OCI-LY1 (cell line): ENCODE measurements around the gene DIAPH1.

Source experiments
- H2AFZ ChIP-seq: fragments of 200-600 bp; sonication (generic), shearing (Covaris generic); 2 replicates; pipeline ENCODE4 v1.6.0; 2014; ENCODE audit warnings: antibody characterized with exemption, mild to moderate bottlenecking, low read length
- H3F3A ChIP-seq: fragments of 200-600 bp; sonication (generic), shearing (Covaris generic); 2 replicates; pipeline ENCODE4 v1.6.0; 2014; ENCODE audit warnings: mild to moderate bottlenecking, antibody characterized with exemption, low read length, moderate library complexity; ENCODE audit not compliant: insufficient read depth
- H3K27ac ChIP-seq: fragments of 200-600 bp; sonication (generic); 2 replicates; pipeline ENCODE4 v1.5.1; 2014; ENCODE audit warnings: low read length, mixed run types, mild to moderate bottlenecking, low read depth; ENCODE audit not compliant: poor library complexity, severe bottlenecking
- H3K27me3 ChIP-seq: fragments of 200-600 bp; sonication (generic); 2 replicates; pipeline ENCODE4 v1.6.0; 2014; ENCODE audit warnings: antibody characterized with exemption, mild to moderate bottlenecking, low read length, moderate library complexity; ENCODE audit not compliant: insufficient read depth
- H3K36me3 ChIP-seq: fragments of 200-600 bp; sonication (generic); 2 replicates; pipeline ENCODE4 v1.6.1; 2014; ENCODE audit warnings: mild to moderate bottlenecking, antibody characterized with exemption, low read length, moderate library complexity, mixed read lengths; ENCODE audit not compliant: insufficient read depth
- H3K4me1 ChIP-seq: fragments of 200-600 bp; sonication (generic); 2 replicates; pipeline ENCODE4 v1.5.1; 2014; ENCODE audit warnings: mild to moderate bottlenecking, low read length, moderate library complexity; ENCODE audit not compliant: insufficient read depth, severe bottlenecking
- H3K4me2 ChIP-seq: fragments of 200-600 bp; sonication (generic), shearing (Covaris generic); 2 replicates; pipeline ENCODE4 v1.6.1; 2014; ENCODE audit warnings: low read length
- H3K4me3 ChIP-seq: fragments of 200-600 bp; sonication (generic); 2 replicates; pipeline ENCODE4 v1.5.1; 2014; ENCODE audit warnings: low read length, low read depth, mild to moderate bottlenecking, mixed read lengths; ENCODE audit not compliant: poor library complexity, severe bottlenecking
- H3K79me2 ChIP-seq: fragments of 200-600 bp; shearing (Covaris generic); 2 replicates; pipeline ENCODE4 v1.6.1; 2016; ENCODE audit warnings: mixed run types, low read length, mixed read lengths; ENCODE audit not compliant: insufficient read depth
- H3K9ac ChIP-seq: fragments of 200-600 bp; sonication (generic), shearing (Covaris generic); 2 replicates; pipeline ENCODE4 v1.6.1; 2014; ENCODE audit warnings: mild to moderate bottlenecking, low read length, mixed read lengths
- H3K9me2 ChIP-seq: fragments of 200-600 bp; sonication (generic), shearing (Covaris generic); 2 replicates; pipeline ENCODE4 v1.6.1; 2014; ENCODE audit warnings: low read depth, mild to moderate bottlenecking, low read length, mixed read lengths
- H3K9me3 ChIP-seq: fragments of 200-600 bp; shearing (Covaris generic); 2 replicates; pipeline ENCODE4 v1.6.1; 2014; ENCODE audit warnings: low read length, mixed read lengths
- H4K20me1 ChIP-seq: fragments of 200-600 bp; sonication (generic), shearing (Covaris generic); 2 replicates; pipeline ENCODE4 v1.6.0; 2016; ENCODE audit warnings: mild to moderate bottlenecking, low read length; ENCODE audit not compliant: insufficient read depth
- CTCF ChIP-seq: fragments of 200-600 bp; sonication (generic), shearing (Covaris generic); IDR thresholded peaks from 2 replicates; pipeline ENCODE4 v1.5.1; 2017; ENCODE audit warnings: mild to moderate bottlenecking, antibody characterized with exemption, low read length, moderate library complexity, mixed read lengths
- EZH2 ChIP-seq: fragments of 200-600 bp; sonication (generic), shearing (Covaris generic); IDR thresholded peaks from 2 replicates; pipeline ENCODE4 v1.8.0; 2017; ENCODE audit warnings: borderline replicate concordance, mixed run types, mild to moderate bottlenecking, antibody characterized with exemption, low read length, moderate library complexity, mixed read lengths

Gene DIAPH1

GRCh38 chr5:141475625-141476131, 143.1 kb downstream of the DIAPH1 start, which contains the start of gene PCDHGC3:
TSS of gene PCDHGC3 (plus strand) at chr5:141475966. CDS start at chr5:141476117, 151 bp downstream.
- H3K79me2 ChIP-seq = no peaks in the 10 kb centered on the region
- peak within 1 kb of the TSS; percentile 60 for H3K4me3 ChIP-seq
- peaks cover 31% of the 10 kb centered on the region for H3K4me1 ChIP-seq
- peaks cover 9% of the 10 kb centered on the region; the same call in 1 of the 2 replicates for H3K27me3 ChIP-seq
- H3K27ac ChIP-seq = no peak within 1 kb of the TSS
- peak within 1 kb of the TSS; percentile 44; the same call in 1 of the 2 replicates for H3K9ac ChIP-seq
- no peaks in the 10 kb centered on the region for H3K9me2 ChIP-seq
- no peak within 1 kb of the TSS for H2AFZ ChIP-seq
- no peaks in the 10 kb centered on the region for H3F3A ChIP-seq
- no peaks in the 10 kb centered on the region for H3K36me3 ChIP-seq
- TF ChIP-seq EZH2 (no peak), CTCF (peak; percentile 47; the same call in 1 of the 2 replicates)
- H4K20me1 ChIP-seq = no peaks in the 10 kb centered on the region
- peak within 1 kb of the TSS; percentile 83 for H3K4me2 ChIP-seq
- no peaks in the 10 kb centered on the region for H3K9me3 ChIP-seq

- H3K4me2 ChIP-seq = no peak overlapping the region
- H3K27ac ChIP-seq = no peak overlapping the region
- no peak overlapping the region for H2AFZ ChIP-seq
- no peak overlapping the region for H3K4me3 ChIP-seq
- H3K4me1 ChIP-seq = no peaks in the 10 kb centered on the region
- H3K27me3 ChIP-seq = no peaks in the 10 kb centered on the region
- TF ChIP-seq EZH2 = no peak
- TF ChIP-seq CTCF = no peak
- H4K20me1 ChIP-seq = no peaks in the 10 kb centered on the region
- H3K79me2 ChIP-seq = no peaks in the 10 kb centered on the region
- H3F3A ChIP-seq = no peaks in the 10 kb centered on the region
- H3K9me2 ChIP-seq = no peaks in the 10 kb centered on the region
- no peaks in the 10 kb centered on the region for H3K36me3 ChIP-seq
- no peak overlapping the region for H3K9ac ChIP-seq
- no peaks in the 10 kb centered on the region for H3K9me3 ChIP-seq
Measured at GRCh38 chr5:141465351-141465750, 153.4 kb downstream of the DIAPH1 start.
